ENCODE data around the gene TBC1D8.

The TBC1D8 gene

GRCh38 chr2:100993294-100993693 lies 157.9 kb downstream of the TBC1D8 start:
- no peak for FAIRE-seq

- FAIRE-seq: no peak
Measured at GRCh38 chr2:100992262-100992661, 158.9 kb downstream of the TBC1D8 start.

GRCh38 chr2:100991404-100991773 lies 159.8 kb downstream of the TBC1D8 start:
- no peak for FAIRE-seq

- no peak for FAIRE-seq
Measured at GRCh38 chr2:100990650-100991403, 160.4 kb downstream of the TBC1D8 start.

GRCh38 chr2:100990166-100990565 lies 161.0 kb downstream of the TBC1D8 start:
- FAIRE-seq: no peak

- no peak for FAIRE-seq
Measured at GRCh38 chr2:100989666-100990065, 161.5 kb downstream of the TBC1D8 start.

- FAIRE-seq: no peak
Measured at GRCh38 chr2:100988630-100989417, 162.4 kb downstream of the TBC1D8 start.

GRCh38 chr2:100987974-100988373 lies 163.2 kb downstream of the TBC1D8 start:
- no peak for FAIRE-seq

- FAIRE-seq: no peak
Measured at GRCh38 chr2:100987536-100987935, 163.6 kb downstream of the TBC1D8 start.

GRCh38 chr2:100986157-100986556 lies 165.0 kb downstream of the TBC1D8 start:
- FAIRE-seq: no peak

- FAIRE-seq: no peak
Measured at GRCh38 chr2:100984892-100985307, 166.3 kb downstream of the TBC1D8 start.

- no peak for FAIRE-seq
Measured at GRCh38 chr2:100983684-100984310, 167.4 kb downstream of the TBC1D8 start.

GRCh38 chr2:100983201-100983600 lies 168.0 kb downstream of the TBC1D8 start:
- FAIRE-seq: no peak

GRCh38 chr2:100982431-100982861 lies 168.7 kb downstream of the TBC1D8 start:
- FAIRE-seq: no peak

- FAIRE-seq: no peak
Measured at GRCh38 chr2:100981011-100981410, 170.2 kb downstream of the TBC1D8 start.

GRCh38 chr2:100980046-100980445 lies 171.1 kb downstream of the TBC1D8 start:
- FAIRE-seq: no peak

- no peak for FAIRE-seq
Measured at GRCh38 chr2:100978582-100979191, 172.5 kb downstream of the TBC1D8 start.

- no peak for FAIRE-seq
Measured at GRCh38 chr2:100977511-100977910, 173.7 kb downstream of the TBC1D8 start.

- FAIRE-seq: no peak
Measured at GRCh38 chr2:100976645-100977391, 174.4 kb downstream of the TBC1D8 start.

GRCh38 chr2:100976061-100976460 lies 175.1 kb downstream of the TBC1D8 start:
- no peak for FAIRE-seq

GRCh38 chr2:100975521-100975785 lies 175.7 kb downstream of the TBC1D8 start:
- FAIRE-seq: no peak

- no peak for FAIRE-seq
Measured at GRCh38 chr2:100974712-100975520, 176.3 kb downstream of the TBC1D8 start.

All from TTC549 (cell line).